CD4-positive, alpha-beta T cell treated with Interleukin-12 subunit alpha and Interleukin-12 subunit beta, for 1 hour (primary cell): ENCODE measurements around the gene C1QL4.
"Not testable (repeated sequence)": the region's sequence is repeated elsewhere in the genome, so short reads cannot be mapped to it uniquely, and the experiment has no call there.

Experiments
- DNase-seq: peaks from one replicate; pipeline ENCODE4 v3.0.0-alpha.2; 2020

C1QL4 gene

GRCh38 chr12:49332891-49333371 is 4.1 kb downstream of the C1QL4 start:
- no peak for DNase-seq

GRCh38 chr12:49332441-49332861 is 4.5 kb downstream of the C1QL4 start:
- no peak for DNase-seq

- no peak for DNase-seq
Observed at GRCh38 chr12:49331380-49332222, 5.4 kb downstream of the C1QL4 start.

- no peak for DNase-seq
Observed at GRCh38 chr12:49330631-49331379, 6.2 kb downstream of the C1QL4 start.

GRCh38 chr12:49330032-49330619 is 6.9 kb downstream of the C1QL4 start:
- DNase-seq: no peak

GRCh38 chr12:49328816-49329215 is 8.2 kb downstream of the C1QL4 start:
- no peak for DNase-seq

GRCh38 chr12:49327887-49328286 is 9.1 kb downstream of the C1QL4 start:
- DNase-seq: no peak

GRCh38 chr12:49327368-49327767 is 9.6 kb downstream of the C1QL4 start:
- DNase-seq: no peak

GRCh38 chr12:49325606-49326005 is 11.4 kb downstream of the C1QL4 start:
- no peak for DNase-seq

- DNase-seq: no peak
Observed at GRCh38 chr12:49323524-49324097, 13.4 kb downstream of the C1QL4 start.

- DNase-seq: peak; percentile 98
Observed at GRCh38 chr12:49322708-49323523, 14.1 kb downstream of the C1QL4 start, which contains the start of gene TROAP. TSS of gene TROAP (plus strand) at chr12:49323255. CDS start at chr12:49323609, 354 bp downstream.

- DNase-seq: no peak
Observed at GRCh38 chr12:49322367-49322707, 14.7 kb downstream of the C1QL4 start.

- not testable (repeated sequence) for DNase-seq
Observed at GRCh38 chr12:49320411-49321103, 16.4 kb downstream of the C1QL4 start.

GRCh38 chr12:49317118-49317517 is 19.9 kb downstream of the C1QL4 start:
- DNase-seq: not testable (repeated sequence)

- no peak for DNase-seq
Observed at GRCh38 chr12:49314811-49315210, 22.2 kb downstream of the C1QL4 start.

GRCh38 chr12:49310451-49311000 is 26.5 kb downstream of the C1QL4 start:
- not testable (repeated sequence) for DNase-seq

- DNase-seq: no peak
Observed at GRCh38 chr12:49309386-49309785, 27.6 kb downstream of the C1QL4 start.

GRCh38 chr12:49305762-49306510 is 31.1 kb downstream of the C1QL4 start:
- no peak for DNase-seq

- DNase-seq: no peak
Observed at GRCh38 chr12:49304161-49304560, 32.8 kb downstream of the C1QL4 start.

- DNase-seq: no peak
Observed at GRCh38 chr12:49301760-49302159, 35.2 kb downstream of the C1QL4 start.

GRCh38 chr12:49298160-49298559 is 38.8 kb downstream of the C1QL4 start:
- DNase-seq: no peak
